ENCODE measurements around the gene TTC39A. TPM values are rescaled to one million over a fixed set of nuclear protein-coding genes. Genes with fewer than 3 reads are reported as not detected.
A peak's percentile ranks its signal among the peaks of the same experiment; 100 is the strongest.

TTC39A gene
- total RNA-seq, 1 experiment from 2014 or later = not detected

GRCh38 chr1:51301844-51302162, 28.6 kb downstream of the TTC39A start:
- H4K20me1 ChIP-seq (ENCODE audit: insufficient read depth, low read depth, low read length) = no peaks in the 10 kb centered on the region
- no peak overlapping the region for H3K27ac ChIP-seq (ENCODE audit: low read length)
- H3K27me3 ChIP-seq (ENCODE audit: low read length) = no peaks in the 10 kb centered on the region
- no peak overlapping the region for H2AFZ ChIP-seq (ENCODE audit: low read length)
- no peaks in the 10 kb centered on the region for H3K79me2 ChIP-seq (ENCODE audit: low read length)
- no peak overlapping the region for H3K4me2 ChIP-seq (ENCODE audit: low read depth, low read length, poor library complexity, severe bottlenecking)
- H3K36me3 ChIP-seq (ENCODE audit: insufficient read depth, low read length) = no peaks in the 10 kb centered on the region
- H3K9me2 ChIP-seq (replicated peaks; ENCODE audit: insufficient read depth, low read length) = no peaks in the 10 kb centered on the region
- H3K4me3 ChIP-seq (ENCODE audit: low read length) = no peak overlapping the region
- no peak for DNase-seq
- no peak overlapping the region for H3K9ac ChIP-seq (ENCODE audit: low read length)
- no peaks in the 10 kb centered on the region for H3K9me3 ChIP-seq (ENCODE audit: low read length)
- peaks cover 11% of the 10 kb centered on the region for H3K4me1 ChIP-seq (ENCODE audit: low read length)

- Histone ChIP-seq H3K79me2 (ENCODE audit: low read length) (no peaks in the 10 kb centered on the region), H3K36me3 (ENCODE audit: insufficient read depth, low read length) (no peaks in the 10 kb centered on the region), H4K20me1 (ENCODE audit: insufficient read depth, low read depth, low read length) (no peaks in the 10 kb centered on the region), H3K4me3 (ENCODE audit: low read length) (no peak overlapping the region), H3K9me2 (replicated peaks; ENCODE audit: insufficient read depth, low read length) (no peaks in the 10 kb centered on the region), H3K27me3 (ENCODE audit: low read length) (no peaks in the 10 kb centered on the region), H3K4me1 (ENCODE audit: low read length) (peaks cover 12% of the 10 kb centered on the region), H3K4me2 (ENCODE audit: low read depth, low read length, poor library complexity, severe bottlenecking) (no peak overlapping the region), H3K9ac (ENCODE audit: low read length) (no peak overlapping the region), H3K27ac (ENCODE audit: low read length) (no peak overlapping the region), H3K9me3 (ENCODE audit: low read length) (no peaks in the 10 kb centered on the region), H2AFZ (ENCODE audit: low read length) (no peak overlapping the region)
- no peak for DNase-seq
These were observed 29.1 kb downstream of the TTC39A start for GRCh38 chr1:51301152-51301843.

GRCh38 chr1:51299981-51300670, 30.2 kb downstream of the TTC39A start:
- Histone ChIP-seq H3K36me3 (ENCODE audit: insufficient read depth, low read length) (no peaks in the 10 kb centered on the region), H2AFZ (ENCODE audit: low read length) (no peak overlapping the region), H3K79me2 (ENCODE audit: low read length) (no peaks in the 10 kb centered on the region), H4K20me1 (ENCODE audit: insufficient read depth, low read depth, low read length) (no peaks in the 10 kb centered on the region), H3K4me1 (ENCODE audit: low read length) (peaks cover 12% of the 10 kb centered on the region), H3K27me3 (ENCODE audit: low read length) (no peaks in the 10 kb centered on the region), H3K9ac (ENCODE audit: low read length) (no peak overlapping the region), H3K4me3 (ENCODE audit: low read length) (no peak overlapping the region), H3K9me3 (ENCODE audit: low read length) (no peaks in the 10 kb centered on the region), H3K9me2 (replicated peaks; ENCODE audit: insufficient read depth, low read length) (no peaks in the 10 kb centered on the region), H3K4me2 (ENCODE audit: low read depth, low read length, poor library complexity, severe bottlenecking) (no peak overlapping the region), H3K27ac (ENCODE audit: low read length) (no peak overlapping the region)
- no peak for DNase-seq

GRCh38 chr1:51299185-51299885, 31.0 kb downstream of the TTC39A start:
- Histone ChIP-seq H3K4me2 (ENCODE audit: low read depth, low read length, poor library complexity, severe bottlenecking) (no peak overlapping the region), H3K9me2 (replicated peaks; ENCODE audit: insufficient read depth, low read length) (no peaks in the 10 kb centered on the region), H3K4me1 (ENCODE audit: low read length) (peaks cover 12% of the 10 kb centered on the region), H3K27ac (ENCODE audit: low read length) (no peak overlapping the region), H2AFZ (ENCODE audit: low read length) (no peak overlapping the region), H3K79me2 (ENCODE audit: low read length) (no peaks in the 10 kb centered on the region), H3K9ac (ENCODE audit: low read length) (no peak overlapping the region), H3K4me3 (ENCODE audit: low read length) (no peak overlapping the region), H3K27me3 (ENCODE audit: low read length) (no peaks in the 10 kb centered on the region), H3K36me3 (ENCODE audit: insufficient read depth, low read length) (no peaks in the 10 kb centered on the region), H4K20me1 (ENCODE audit: insufficient read depth, low read depth, low read length) (no peaks in the 10 kb centered on the region), H3K9me3 (ENCODE audit: low read length) (no peaks in the 10 kb centered on the region)
- no peak for DNase-seq

GRCh38 chr1:51298322-51298705, 32.0 kb downstream of the TTC39A start:
- H3K4me1 ChIP-seq (ENCODE audit: low read length) = peaks cover 9% of the 10 kb centered on the region
- H3K27me3 ChIP-seq (ENCODE audit: low read length) = no peaks in the 10 kb centered on the region
- no peak overlapping the region for H3K4me3 ChIP-seq (ENCODE audit: low read length)
- no peaks in the 10 kb centered on the region for H3K9me3 ChIP-seq (ENCODE audit: low read length)
- no peak overlapping the region for H3K9ac ChIP-seq (ENCODE audit: low read length)
- no peak overlapping the region for H3K4me2 ChIP-seq (ENCODE audit: low read depth, low read length, poor library complexity, severe bottlenecking)
- H3K27ac ChIP-seq (ENCODE audit: low read length) = no peak overlapping the region
- H4K20me1 ChIP-seq (ENCODE audit: insufficient read depth, low read depth, low read length) = no peaks in the 10 kb centered on the region
- 0 out of 2 replicates have a peak overlapping the region, but pooled peaks have one; percentile 30 for H2AFZ ChIP-seq (ENCODE audit: low read length)
- H3K36me3 ChIP-seq (ENCODE audit: insufficient read depth, low read length) = no peaks in the 10 kb centered on the region
- DNase-seq = no peak
- H3K9me2 ChIP-seq (replicated peaks; ENCODE audit: insufficient read depth, low read length) = no peaks in the 10 kb centered on the region
- H3K79me2 ChIP-seq (ENCODE audit: low read length) = no peaks in the 10 kb centered on the region

GRCh38 chr1:51297401-51298321, 32.7 kb downstream of the TTC39A start:
- Histone ChIP-seq H3K9me3 (ENCODE audit: low read length) (no peaks in the 10 kb centered on the region), H3K4me1 (ENCODE audit: low read length) (peaks cover 9% of the 10 kb centered on the region), H4K20me1 (ENCODE audit: insufficient read depth, low read depth, low read length) (no peaks in the 10 kb centered on the region), H3K4me3 (ENCODE audit: low read length) (peak overlapping the region; percentile 66; the same call in 1 of the 2 replicates), H3K9me2 (replicated peaks; ENCODE audit: insufficient read depth, low read length) (no peaks in the 10 kb centered on the region), H3K4me2 (ENCODE audit: low read depth, low read length, poor library complexity, severe bottlenecking) (peak overlapping the region; percentile 91), H3K36me3 (ENCODE audit: insufficient read depth, low read length) (no peaks in the 10 kb centered on the region), H2AFZ (ENCODE audit: low read length) (peak overlapping the region; percentile 100), H3K9ac (ENCODE audit: low read length) (peak overlapping the region; percentile 66), H3K27me3 (ENCODE audit: low read length) (no peaks in the 10 kb centered on the region), H3K27ac (ENCODE audit: low read length) (no peak overlapping the region), H3K79me2 (ENCODE audit: low read length) (no peaks in the 10 kb centered on the region)
- no peak for DNase-seq

GRCh38 chr1:51296383-51297357, 33.7 kb downstream of the TTC39A start:
- H3K9ac ChIP-seq (ENCODE audit: low read length) = peak overlapping the region; percentile 66
- H3K36me3 ChIP-seq (ENCODE audit: insufficient read depth, low read length) = no peaks in the 10 kb centered on the region
- H3K79me2 ChIP-seq (ENCODE audit: low read length) = no peaks in the 10 kb centered on the region
- H3K4me1 ChIP-seq (ENCODE audit: low read length) = peaks cover 9% of the 10 kb centered on the region
- peak; percentile 91 for DNase-seq
- no peaks in the 10 kb centered on the region for H3K9me3 ChIP-seq (ENCODE audit: low read length)
- H2AFZ ChIP-seq (ENCODE audit: low read length) = peak overlapping the region; percentile 100
- H3K27me3 ChIP-seq (ENCODE audit: low read length) = no peaks in the 10 kb centered on the region
- no peaks in the 10 kb centered on the region for H4K20me1 ChIP-seq (ENCODE audit: insufficient read depth, low read depth, low read length)
- H3K4me2 ChIP-seq (ENCODE audit: low read depth, low read length, poor library complexity, severe bottlenecking) = peak overlapping the region; percentile 91
- H3K27ac ChIP-seq (ENCODE audit: low read length) = no peak overlapping the region
- peak overlapping the region; percentile 66 for H3K4me3 ChIP-seq (ENCODE audit: low read length)
- no peaks in the 10 kb centered on the region for H3K9me2 ChIP-seq (replicated peaks; ENCODE audit: insufficient read depth, low read length)

Data from Karpas-422 (cell line).